GM12801 (cell line): ENCODE results near the gene CYP3A7.

Experiments used
- TF ChIP-seq, protein P1 (sequence below): IDR thresholded peaks from one replicate; pipeline ENCODE4 v1.5.1; 2011; ENCODE audit warnings: control low read depth; ENCODE audit not compliant: insufficient read length; ENCODE audit errors: extremely low read depth

Gene CYP3A7

DNA sequence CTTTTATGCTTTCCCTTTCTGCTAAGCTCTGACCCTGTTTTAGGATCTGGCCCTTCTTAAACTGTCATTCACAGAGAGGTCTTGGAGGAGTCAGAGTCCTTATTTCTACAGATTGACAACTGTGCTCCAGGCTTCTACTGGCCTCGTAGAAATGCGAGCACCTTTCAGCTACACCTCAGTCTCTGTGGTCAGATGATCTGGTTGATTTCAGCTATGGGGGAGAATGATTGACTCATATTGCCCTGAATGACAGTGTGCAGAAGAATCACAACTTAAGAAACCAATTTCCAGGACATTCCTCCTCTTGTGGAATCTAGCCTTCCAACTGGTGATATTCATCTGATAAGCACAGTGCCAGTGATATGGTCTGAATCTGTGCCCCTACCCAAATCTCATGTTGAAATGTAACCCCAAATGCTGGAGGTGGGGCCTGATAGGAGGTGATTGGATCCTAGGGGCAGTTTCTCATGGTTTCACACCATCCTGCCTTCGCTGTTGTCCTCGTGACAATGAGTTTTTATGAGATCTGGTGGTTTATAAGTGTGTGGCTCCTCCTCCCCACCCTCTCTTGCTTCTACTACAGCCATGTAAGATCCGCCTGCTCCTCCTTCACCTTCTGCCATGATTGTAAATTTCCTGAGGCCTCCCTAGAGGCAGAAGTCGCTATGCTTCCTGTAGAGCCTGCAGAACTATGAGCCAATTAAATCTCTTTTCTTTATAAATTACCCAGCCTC lies 14.0 kb upstream of the CYP3A7 start:
- TF ChIP-seq, protein P1, sequence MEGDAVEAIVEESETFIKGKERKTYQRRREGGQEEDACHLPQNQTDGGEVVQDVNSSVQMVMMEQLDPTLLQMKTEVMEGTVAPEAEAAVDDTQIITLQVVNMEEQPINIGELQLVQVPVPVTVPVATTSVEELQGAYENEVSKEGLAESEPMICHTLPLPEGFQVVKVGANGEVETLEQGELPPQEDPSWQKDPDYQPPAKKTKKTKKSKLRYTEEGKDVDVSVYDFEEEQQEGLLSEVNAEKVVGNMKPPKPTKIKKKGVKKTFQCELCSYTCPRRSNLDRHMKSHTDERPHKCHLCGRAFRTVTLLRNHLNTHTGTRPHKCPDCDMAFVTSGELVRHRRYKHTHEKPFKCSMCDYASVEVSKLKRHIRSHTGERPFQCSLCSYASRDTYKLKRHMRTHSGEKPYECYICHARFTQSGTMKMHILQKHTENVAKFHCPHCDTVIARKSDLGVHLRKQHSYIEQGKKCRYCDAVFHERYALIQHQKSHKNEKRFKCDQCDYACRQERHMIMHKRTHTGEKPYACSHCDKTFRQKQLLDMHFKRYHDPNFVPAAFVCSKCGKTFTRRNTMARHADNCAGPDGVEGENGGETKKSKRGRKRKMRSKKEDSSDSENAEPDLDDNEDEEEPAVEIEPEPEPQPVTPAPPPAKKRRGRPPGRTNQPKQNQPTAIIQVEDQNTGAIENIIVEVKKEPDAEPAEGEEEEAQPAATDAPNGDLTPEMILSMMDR, result no peak

DNA sequence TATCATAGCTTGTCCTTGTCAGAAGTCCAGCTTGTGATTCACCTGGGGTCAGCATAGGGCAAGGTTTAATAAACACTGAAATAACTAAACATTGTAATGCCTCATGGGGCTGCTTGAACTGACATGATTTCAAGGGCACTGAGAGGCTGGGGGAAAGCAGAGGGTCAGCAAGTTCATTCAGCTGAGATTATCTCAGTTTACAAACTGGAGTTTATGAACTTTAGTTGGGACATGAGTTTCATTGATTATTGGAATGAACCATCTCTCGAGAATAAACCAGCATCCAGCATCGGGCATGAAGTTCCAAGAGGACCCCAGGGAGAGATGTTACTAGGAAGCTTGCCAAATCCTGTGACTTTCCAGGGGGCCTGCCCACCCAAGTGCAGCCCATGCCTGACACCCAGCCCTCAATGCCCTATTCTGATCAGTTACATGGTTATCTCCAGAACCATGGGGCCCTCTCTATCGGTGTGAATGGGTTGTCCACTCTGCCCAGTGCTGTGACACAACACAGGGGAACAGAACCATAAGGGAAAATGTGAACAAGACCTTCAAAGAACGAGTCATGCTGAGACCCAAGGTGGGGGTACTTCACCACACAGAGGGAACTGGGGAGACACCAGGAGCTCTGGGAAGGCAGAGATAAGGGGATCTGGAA lies 7.9 kb upstream of the CYP3A7 start:
- TF ChIP-seq, protein P1, result no peak

DNA sequence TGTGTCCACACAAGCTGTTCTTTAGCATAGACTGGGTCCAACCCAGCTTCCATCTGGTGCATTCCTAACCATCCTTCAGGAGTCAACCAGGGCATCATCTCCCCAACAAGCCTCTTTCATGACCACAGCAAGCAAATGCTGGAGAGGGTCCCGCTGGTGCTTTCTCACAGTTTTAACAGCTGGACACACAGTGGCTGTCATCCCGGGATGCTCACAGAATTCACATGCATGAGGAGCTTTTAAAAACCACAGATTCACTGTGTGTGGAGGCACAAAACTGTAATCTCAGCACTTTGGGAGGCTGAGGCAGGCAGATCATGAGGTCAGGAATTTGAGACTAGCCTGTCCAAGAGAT lies 6.4 kb upstream of the CYP3A7 start:
- TF ChIP-seq, protein P1, result no peak

DNA sequence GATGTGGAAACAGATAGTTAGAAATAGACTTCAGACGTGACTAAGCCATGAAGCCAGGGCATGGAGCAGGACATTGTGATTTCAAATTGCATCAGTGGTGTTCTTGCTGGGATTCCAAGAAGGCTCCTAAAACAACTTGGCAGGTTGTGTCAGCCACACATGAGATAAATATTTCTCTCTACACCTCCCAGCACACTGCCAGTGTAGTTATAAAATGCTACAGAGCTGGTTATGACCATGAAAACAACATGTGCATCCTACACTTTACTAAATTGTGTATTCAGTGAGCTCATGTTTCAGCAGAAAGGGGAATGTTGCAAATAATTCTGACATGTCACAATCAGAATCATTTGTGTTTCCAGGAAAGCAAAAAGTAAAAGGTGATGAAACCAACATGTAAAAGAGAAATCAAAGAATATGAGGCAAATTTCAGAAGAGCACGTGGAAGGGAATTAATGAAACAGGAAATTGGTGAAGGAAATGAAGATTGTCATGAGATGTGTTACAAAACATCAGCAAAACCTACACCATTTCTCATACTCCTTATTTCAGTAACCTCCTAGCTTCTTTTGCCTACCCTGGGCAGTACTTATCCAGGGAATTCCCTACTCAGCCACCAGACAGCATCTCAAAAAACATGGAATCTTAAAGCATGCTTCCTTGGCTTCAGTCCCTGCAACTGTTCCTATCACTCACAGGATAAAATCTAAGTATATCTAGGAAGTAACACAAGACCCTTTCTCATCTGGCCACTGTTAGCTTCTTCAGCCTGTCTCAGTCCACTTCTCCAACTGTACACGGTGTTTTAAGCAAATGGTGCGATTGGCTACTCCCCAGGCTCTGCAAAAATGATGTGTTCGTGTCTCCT lies 5.8 kb upstream of the CYP3A7 start:
- TF ChIP-seq, protein P1, result no peak

DNA sequence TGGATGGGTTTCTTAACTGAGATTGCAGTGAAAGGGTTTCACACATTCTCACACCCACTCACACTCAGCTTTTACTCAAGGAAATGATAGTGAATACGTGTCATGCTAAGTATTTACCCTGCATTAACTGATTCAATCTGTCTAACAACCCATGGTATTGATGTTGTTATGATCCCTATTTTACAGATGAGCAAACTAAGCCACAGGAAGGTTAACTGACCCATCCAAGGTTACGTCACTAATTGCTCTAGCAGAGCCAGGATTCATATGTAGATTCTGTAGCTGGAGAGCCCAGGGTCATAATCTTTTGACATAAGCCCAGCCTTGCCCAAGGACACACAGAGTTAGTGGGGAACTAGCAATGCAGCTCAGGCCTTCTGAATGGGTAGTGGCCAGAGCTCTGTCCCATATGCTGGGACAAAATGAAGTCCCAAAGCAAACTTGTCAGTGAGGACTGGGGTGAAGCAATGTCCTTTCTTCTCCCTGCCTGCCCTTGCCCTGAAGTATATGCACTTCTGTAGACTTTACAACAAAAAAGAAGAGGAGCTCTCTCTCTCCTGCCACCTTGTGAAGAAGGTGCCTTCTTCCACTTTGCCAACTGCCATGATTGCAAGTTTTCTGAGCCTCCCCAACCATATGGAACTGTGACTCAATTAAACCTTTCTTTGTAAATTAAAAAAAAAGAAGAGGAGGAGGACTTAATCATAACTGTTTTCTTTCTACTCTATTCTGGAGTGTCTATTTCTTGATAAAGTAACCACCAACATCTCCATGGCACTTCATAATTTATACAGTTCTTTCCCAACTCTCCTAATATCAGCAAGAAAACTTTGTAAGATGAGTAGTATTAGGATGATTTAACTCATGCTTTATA lies 4.9 kb upstream of the CYP3A7 start:
- TF ChIP-seq, protein P1, result no peak

DNA sequence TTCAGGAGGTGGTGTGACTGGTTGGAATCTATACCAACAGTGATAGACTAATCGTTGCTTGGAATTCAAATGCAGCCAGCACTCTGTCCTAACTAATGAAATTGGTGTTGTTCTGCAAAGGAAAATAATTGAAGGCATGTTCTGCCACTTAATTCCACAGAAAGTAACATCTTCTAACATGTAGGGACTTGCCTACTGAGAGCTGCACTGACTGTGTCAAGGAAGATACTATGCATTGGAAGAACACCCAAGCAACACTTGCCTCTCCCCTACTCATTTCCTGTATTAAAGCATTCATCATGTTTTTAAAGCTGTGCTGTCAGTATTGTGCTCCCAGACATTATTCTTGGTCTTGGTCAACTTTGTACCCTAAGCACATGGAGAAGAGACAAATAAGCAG lies 2.7 kb upstream of the CYP3A7 start:
- TF ChIP-seq, protein P1, result no peak
